Measurements from ENCODE around the gene MMP15.

- no peak for TF ChIP-seq MYC (IDR thresholded peaks at IDR 0.05; ENCODE audit: low read depth, low read length)
- TF ChIP-seq CTCF (IDR thresholded peaks at IDR 0.05; ENCODE audit: low read depth, low read length) = no peak
- TF ChIP-seq POLR2A (IDR thresholded peaks at IDR 0.05; ENCODE audit: extremely low read depth, insufficient read length) = no peak
Measured at GRCh38 chr16:58013201-58013956, 12.2 kb upstream of the MMP15 start.

Measured in NB4 (cell line).